ENCODE results near the gene TCEANC2. TPM values are rescaled to one million over a fixed set of nuclear protein-coding genes. Genes with fewer than 3 reads are reported as not detected.

TCEANC2 gene
- total RNA-seq, 2 donors from 2014 or later = 4.4 to 5.9 TPM

- no peak for DNase-seq
- no peaks in the 10 kb centered on the region for H3K27me3 ChIP-seq
- H3K4me1 ChIP-seq = no peaks in the 10 kb centered on the region
- no peak overlapping the region for H3K27ac ChIP-seq
- no peak overlapping the region for H3K9ac ChIP-seq (ENCODE audit: low read depth in 2 of 2, low read length in 2 of 2)
- no peak for TF ChIP-seq CTCF (IDR thresholded peaks at IDR 0.05)
- no peak overlapping the region for H3K4me3 ChIP-seq
- no peaks in the 10 kb centered on the region for H3K9me3 ChIP-seq
- H3K36me3 ChIP-seq = no peaks in the 10 kb centered on the region
- intact Hi-C loops (cut with DNase I) = no loop called here
Observed at GRCh38 chr1:54142146-54142900, 88.9 kb downstream of the TCEANC2 start.

- H3K36me3 ChIP-seq = no peaks in the 10 kb centered on the region
- no peak overlapping the region for H3K9ac ChIP-seq (ENCODE audit: low read depth in 2 of 2, low read length in 2 of 2)
- no peaks in the 10 kb centered on the region for H3K27me3 ChIP-seq
- no peaks in the 10 kb centered on the region for H3K4me1 ChIP-seq
- H3K9me3 ChIP-seq = no peaks in the 10 kb centered on the region
- no peak overlapping the region for H3K4me3 ChIP-seq
- no peak for DNase-seq
- H3K27ac ChIP-seq = no peak overlapping the region
- no peak for TF ChIP-seq CTCF (IDR thresholded peaks at IDR 0.05)
- intact Hi-C loops (cut with DNase I) = no loop called here
Observed at GRCh38 chr1:54144366-54144765, 91.0 kb downstream of the TCEANC2 start.

GRCh38 chr1:54149734-54150133 lies 96.3 kb downstream of the TCEANC2 start:
- no peak for TF ChIP-seq CTCF (IDR thresholded peaks at IDR 0.05)
- no peak for DNase-seq
- Histone ChIP-seq H3K4me3 (no peak overlapping the region), H3K9ac (ENCODE audit: low read depth in 2 of 2, low read length in 2 of 2) (no peak overlapping the region), H3K36me3 (no peaks in the 10 kb centered on the region), H3K9me3 (no peaks in the 10 kb centered on the region), H3K27me3 (no peaks in the 10 kb centered on the region), H3K4me1 (no peaks in the 10 kb centered on the region), H3K27ac (no peak overlapping the region)
- intact Hi-C loops (cut with DNase I) = no loop called here

GRCh38 chr1:54151013-54151412 lies 97.6 kb downstream of the TCEANC2 start:
- DNase-seq = no peak
- H3K36me3 ChIP-seq = no peaks in the 10 kb centered on the region
- no peak for TF ChIP-seq CTCF (IDR thresholded peaks at IDR 0.05)
- intact Hi-C loops (cut with DNase I) = no loop called here
- no peak overlapping the region for H3K4me3 ChIP-seq
- H3K9me3 ChIP-seq = no peaks in the 10 kb centered on the region
- no peak overlapping the region for H3K9ac ChIP-seq (ENCODE audit: low read depth in 2 of 2, low read length in 2 of 2)
- H3K27me3 ChIP-seq = no peaks in the 10 kb centered on the region
- H3K27ac ChIP-seq = no peak overlapping the region
- H3K4me1 ChIP-seq = no peaks in the 10 kb centered on the region

GRCh38 chr1:54152696-54153095 lies 99.3 kb downstream of the TCEANC2 start, which contains the start of gene CDCP2:
Gene CDCP2, minus strand, starts transcription at chr1:54153000. Its CDS starts 78 bp downstream, at chr1:54152922.
- H3K27ac ChIP-seq = no peak within 1 kb of the TSS
- no peaks in the 10 kb centered on the region for H3K9me3 ChIP-seq
- no peak within 1 kb of the TSS for H3K9ac ChIP-seq (ENCODE audit: low read depth in 2 of 2, low read length in 2 of 2)
- DNase-seq = no peak
- no peak within 1 kb of the TSS for H3K4me3 ChIP-seq
- intact Hi-C loops (cut with DNase I) = no loop called here
- H3K27me3 ChIP-seq = no peaks in the 10 kb centered on the region
- no peaks in the 10 kb centered on the region for H3K36me3 ChIP-seq
- H3K4me1 ChIP-seq = no peaks in the 10 kb centered on the region
- TF ChIP-seq CTCF (IDR thresholded peaks at IDR 0.05) = no peak

Data from colonic mucosa (tissue), 4 donors.